ENCODE measurements around the gene RALA. TPM values are rescaled to one million over a fixed set of nuclear protein-coding genes. Genes with fewer than 3 reads are reported as not detected.

The RALA gene
- total RNA-seq, 1 experiment from 2014 or later, result 36.8 TPM

- no peaks in the 10 kb centered on the region for H3F3A ChIP-seq (ENCODE audit: insufficient read depth, low read depth)
These were observed 86.5 kb downstream of the RALA start for GRCh38 chr7:39709768-39710311.

GRCh38 chr7:39712751-39713150 lies 89.4 kb downstream of the RALA start:
- Histone ChIP-seq H3K79me2 (ENCODE audit: low read depth) (no peaks in the 10 kb centered on the region), H3K4me2 (no peak overlapping the region), H3K4me1 (replicated peaks; ENCODE audit: insufficient read depth) (no peaks in the 10 kb centered on the region), H3K27ac (no peak overlapping the region), H3K36me3 (ENCODE audit: low read depth) (no peaks in the 10 kb centered on the region), H3K9me3 (ENCODE audit: insufficient read depth, low read depth) (peaks cover 25% of the 10 kb centered on the region), H3F3A (ENCODE audit: insufficient read depth, low read depth) (no peaks in the 10 kb centered on the region), H3K9me2 (ENCODE audit: insufficient read depth) (no peaks in the 10 kb centered on the region), H3K4me3 (no peak overlapping the region), H3K27me3 (ENCODE audit: insufficient read depth, low read depth) (no peaks in the 10 kb centered on the region), H2AFZ (no peak overlapping the region), H4K20me1 (ENCODE audit: insufficient read depth) (no peaks in the 10 kb centered on the region)
- no peak for TF ChIP-seq EZH2 (IDR thresholded peaks at IDR 0.05; ENCODE audit: low read depth)
- TF ChIP-seq CTCF (conservative IDR thresholded peaks at IDR 0.05), result no peak
- no peak for DNase-seq
- CTCF ChIA-PET, result no interaction called here
- no TSS peak for BruUV-seq (replicated peaks)
- intact Hi-C loops (cut with micrococcal nuclease; ENCODE audit: unreplicated experiment), result no loop called here
- POLR2A ChIA-PET (ENCODE audit: unreplicated experiment), result no interaction called here

More at GRCh38 chr7:39709768-39710311, 86.5 kb downstream of the RALA start:
- H3K9me2 ChIP-seq (ENCODE audit: insufficient read depth), result no peaks in the 10 kb centered on the region
- H3K79me2 ChIP-seq (ENCODE audit: low read depth), result no peaks in the 10 kb centered on the region
- peaks cover 14% of the 10 kb centered on the region for H3K9me3 ChIP-seq (ENCODE audit: insufficient read depth, low read depth)
- no peak overlapping the region for H3K4me3 ChIP-seq
- no peak for TF ChIP-seq CTCF (conservative IDR thresholded peaks at IDR 0.05)
- TF ChIP-seq EZH2 (IDR thresholded peaks at IDR 0.05; ENCODE audit: low read depth), result no peak
- H2AFZ ChIP-seq, result no peak overlapping the region
- BruUV-seq (replicated peaks), result TSS peak; percentile 24
- no peaks in the 10 kb centered on the region; the same call in 1 of the 2 replicates for H3K36me3 ChIP-seq (ENCODE audit: low read depth)
- ChIA-PET CTCF (no interaction called here), POLR2A (ENCODE audit: unreplicated experiment) (no interaction called here)
- intact Hi-C loops (cut with micrococcal nuclease; ENCODE audit: unreplicated experiment), result no loop called here
- H4K20me1 ChIP-seq (ENCODE audit: insufficient read depth), result no peaks in the 10 kb centered on the region
- H3K27ac ChIP-seq, result no peak overlapping the region
- H3K27me3 ChIP-seq (ENCODE audit: insufficient read depth, low read depth), result no peaks in the 10 kb centered on the region
- no peaks in the 10 kb centered on the region for H3K4me1 ChIP-seq (replicated peaks; ENCODE audit: insufficient read depth)
- no peak for DNase-seq
- no peak overlapping the region for H3K4me2 ChIP-seq

GRCh38 chr7:39714447-39715091 lies 91.2 kb downstream of the RALA start:
- Histone ChIP-seq H3K4me3 (no peak overlapping the region), H3K9me3 (ENCODE audit: insufficient read depth, low read depth) (peaks cover 28% of the 10 kb centered on the region), H4K20me1 (ENCODE audit: insufficient read depth) (no peaks in the 10 kb centered on the region), H3K9me2 (ENCODE audit: insufficient read depth) (no peaks in the 10 kb centered on the region), H3K27me3 (ENCODE audit: insufficient read depth, low read depth) (no peaks in the 10 kb centered on the region), H3K4me2 (no peak overlapping the region), H3K4me1 (replicated peaks; ENCODE audit: insufficient read depth) (0 out of 2 replicates have a peak, but pooled peaks cover under 1% of the 10 kb centered on the region), H3K79me2 (ENCODE audit: low read depth) (no peaks in the 10 kb centered on the region), H3K36me3 (ENCODE audit: low read depth) (no peaks in the 10 kb centered on the region), H3K27ac (no peak overlapping the region), H2AFZ (no peak overlapping the region), H3F3A (ENCODE audit: insufficient read depth, low read depth) (no peaks in the 10 kb centered on the region)
- no peak for DNase-seq
- POLR2A ChIA-PET (ENCODE audit: unreplicated experiment), result no interaction called here
- TF ChIP-seq EZH2 (IDR thresholded peaks at IDR 0.05; ENCODE audit: low read depth) (no peak), CTCF (conservative IDR thresholded peaks at IDR 0.05) (no peak)
- CTCF ChIA-PET, result no interaction called here
- BruUV-seq (replicated peaks), result no TSS peak
- intact Hi-C loops (cut with micrococcal nuclease; ENCODE audit: unreplicated experiment), result no loop called here
